ENCODE measurements around the gene TMEM240. TPM values are rescaled to one million over a fixed set of nuclear protein-coding genes. Genes with fewer than 3 reads are reported as not detected.
"Not testable (repeated sequence)": the region's sequence is repeated elsewhere in the genome, so short reads cannot be mapped to it uniquely, and the experiment has no call there.

The TMEM240 gene
- total and polyA plus RNA-seq, 2 donors (not counting 3 experiments of a cell fraction or from before 2014, with no cell fraction given), result 7.0 to 7.6 TPM

- H3K9ac ChIP-seq (replicated peaks; ENCODE audit: extremely low read depth, insufficient read depth, low read length); DNase-seq (ENCODE audit: low read depth, low spot score); POLR2A ChIA-PET; H3K4me3 ChIP-seq (replicated peaks in 1 of 3; ENCODE audit: insufficient read depth in 1 of 3, low read depth in 1 of 3, low read length in 3 of 3); H2AFZ ChIP-seq (ENCODE audit: low read depth, low read length); BruUV-seq (replicated peaks); FAIRE-seq; H3K9me1 ChIP-seq (replicated peaks; ENCODE audit: control insufficient read depth, extremely low read depth, insufficient read depth, low read length); H3K27me3 ChIP-seq (ENCODE audit: control insufficient read depth in 2 of 2, insufficient read depth in 2 of 2, low read length in 2 of 2); CTCF ChIA-PET; H3K4me2 ChIP-seq (ENCODE audit: insufficient read depth, low read length); H3K79me2 ChIP-seq (ENCODE audit: control insufficient read depth, insufficient read depth, low read length); dilution Hi-C loops (cut with MboI; ENCODE audit: extremely low pct_ligation_motif_present, low sequenced_read_pairs); intact Hi-C loops (cut with micrococcal nuclease); H4K20me1 ChIP-seq (replicated peaks; ENCODE audit: control insufficient read depth, extremely low read depth, insufficient read depth, low read length); H3K9me3 ChIP-seq (replicated peaks; ENCODE audit: control insufficient read depth, insufficient read depth, low read length); H3K27ac ChIP-seq (ENCODE audit: insufficient read depth, low read depth, low read length); H3K4me1 ChIP-seq (ENCODE audit: control insufficient read depth, extremely low read depth, insufficient read depth, low read length): not testable (repeated sequence)
- H3K36me3 ChIP-seq (ENCODE audit: control insufficient read depth in 2 of 2, extremely low read depth in 1 of 2, insufficient read depth in 2 of 2, low read length in 2 of 2), result peaks cover 3 to 24% of the 10 kb centered on the region in 2 experiments
These were observed 54.6 kb downstream of the TMEM240 start for GRCh38 chr1:1485755-1486317.

GRCh38 chr1:1484976-1485750 is 55.3 kb downstream of the TMEM240 start:
- intact Hi-C loops (cut with micrococcal nuclease); FAIRE-seq; CTCF ChIA-PET; H2AFZ ChIP-seq (ENCODE audit: low read depth, low read length); DNase-seq (ENCODE audit: low read depth, low spot score); dilution Hi-C loops (cut with MboI; ENCODE audit: extremely low pct_ligation_motif_present, low sequenced_read_pairs); H3K4me1 ChIP-seq (ENCODE audit: control insufficient read depth, extremely low read depth, insufficient read depth, low read length); H3K9me1 ChIP-seq (replicated peaks; ENCODE audit: control insufficient read depth, extremely low read depth, insufficient read depth, low read length); H4K20me1 ChIP-seq (replicated peaks; ENCODE audit: control insufficient read depth, extremely low read depth, insufficient read depth, low read length); H3K9me3 ChIP-seq (replicated peaks; ENCODE audit: control insufficient read depth, insufficient read depth, low read length); H3K4me3 ChIP-seq (replicated peaks in 1 of 3; ENCODE audit: insufficient read depth in 1 of 3, low read depth in 1 of 3, low read length in 3 of 3); H3K9ac ChIP-seq (replicated peaks; ENCODE audit: extremely low read depth, insufficient read depth, low read length); BruUV-seq (replicated peaks); POLR2A ChIA-PET; H3K4me2 ChIP-seq (ENCODE audit: insufficient read depth, low read length); H3K27me3 ChIP-seq (ENCODE audit: control insufficient read depth in 2 of 2, insufficient read depth in 2 of 2, low read length in 2 of 2); H3K79me2 ChIP-seq (ENCODE audit: control insufficient read depth, insufficient read depth, low read length); H3K27ac ChIP-seq (ENCODE audit: insufficient read depth, low read depth, low read length): not testable (repeated sequence)
- H3K36me3 ChIP-seq (ENCODE audit: control insufficient read depth in 2 of 2, extremely low read depth in 1 of 2, insufficient read depth in 2 of 2, low read length in 2 of 2), result peaks cover 3 to 20% of the 10 kb centered on the region in 2 experiments

Other genes with a start within 250 kb of the TMEM240 start
- 39.0 and 43.0 TPM in 2 replicates for gene ACAP3, start 232.7 kb downstream of the TMEM240 start, total RNA-seq
- gene ACAP3, start 232.7 kb downstream of the TMEM240 start, polyA plus RNA-seq, result 27.8 and 41.3 TPM in 2 replicates
- 16.6 and 18.8 TPM in 2 replicates for gene PUSL1, start 232.0 kb downstream of the TMEM240 start, total RNA-seq
- gene PUSL1, start 232.0 kb downstream of the TMEM240 start, polyA plus RNA-seq, result 27.3 and 45.9 TPM in 2 replicates
- gene INTS11, start 216.0 kb downstream of the TMEM240 start, total RNA-seq, result 127 and 132 TPM in 2 replicates
- 222 and 239 TPM in 2 replicates for gene INTS11, start 216.0 kb downstream of the TMEM240 start, polyA plus RNA-seq
- gene CPTP, start 215.8 kb downstream of the TMEM240 start, total RNA-seq, result 25.1 and 29.5 TPM in 2 replicates
- 20.9 and 29.6 TPM in 2 replicates for gene CPTP, start 215.8 kb downstream of the TMEM240 start, polyA plus RNA-seq
- gene TAS1R3, start 209.3 kb downstream of the TMEM240 start, total RNA-seq, result 0.37 and 0.38 TPM in 2 replicates
- 0.26 and 0.38 TPM in 2 replicates for gene TAS1R3, start 209.3 kb downstream of the TMEM240 start, polyA plus RNA-seq
- 36.5 and 40.7 TPM in 2 replicates for gene DVL1, start 191.2 kb downstream of the TMEM240 start, total RNA-seq
- gene DVL1, start 191.2 kb downstream of the TMEM240 start, polyA plus RNA-seq, result 26.8 and 38.2 TPM in 2 replicates
- 0.37 and 0.82 TPM in 2 replicates for gene MXRA8, start 182.1 kb downstream of the TMEM240 start, total RNA-seq
- gene MXRA8, start 182.1 kb downstream of the TMEM240 start, polyA plus RNA-seq, result 1.9 and 2.2 TPM in 2 replicates
- gene AURKAIP1, start 165.4 kb downstream of the TMEM240 start, total RNA-seq, result 149 and 151 TPM in 2 replicates
- 73.3 and 96.2 TPM in 2 replicates for gene AURKAIP1, start 165.4 kb downstream of the TMEM240 start, polyA plus RNA-seq
- 182 and 188 TPM in 2 replicates for gene CCNL2, start 141.3 kb downstream of the TMEM240 start, total RNA-seq
- 174 and 209 TPM in 2 replicates for gene CCNL2, start 141.3 kb downstream of the TMEM240 start, polyA plus RNA-seq
- 125 and 134 TPM in 2 replicates for gene MRPL20, start 133.3 kb downstream of the TMEM240 start, total RNA-seq
- 118 and 152 TPM in 2 replicates for gene MRPL20, start 133.3 kb downstream of the TMEM240 start, polyA plus RNA-seq
- 0.32 and 0.38 TPM in 2 replicates for gene ANKRD65, start 119.3 kb downstream of the TMEM240 start, total RNA-seq
- gene ANKRD65, start 119.3 kb downstream of the TMEM240 start, polyA plus RNA-seq, result 0.15 and 0.18 TPM in 2 replicates
- gene VWA1, start 104.9 kb downstream of the TMEM240 start, total RNA-seq, result 3.3 and 6.1 TPM in 2 replicates
- gene VWA1, start 104.9 kb downstream of the TMEM240 start, polyA plus RNA-seq, result 2.0 and 3.7 TPM in 2 replicates
- 0.16 TPM in 1 of 2 replicates, not detected in the other for gene ATAD3C, start 90.9 kb downstream of the TMEM240 start, total RNA-seq
- gene ATAD3C, start 90.9 kb downstream of the TMEM240 start, polyA plus RNA-seq, result 0.01 TPM in 1 of 2 replicates, not detected in the other
- gene ATAD3B, start 68.9 kb downstream of the TMEM240 start, total RNA-seq, result 45.8 and 48.2 TPM in 2 replicates
- 20.5 and 22.7 TPM in 2 replicates for gene ATAD3B, start 68.9 kb downstream of the TMEM240 start, polyA plus RNA-seq
- gene ATAD3A, start 28.5 kb downstream of the TMEM240 start, total RNA-seq, result 55.2 and 57.4 TPM in 2 replicates
- gene ATAD3A, start 28.5 kb downstream of the TMEM240 start, polyA plus RNA-seq, result 24.9 and 28.8 TPM in 2 replicates
- gene SSU72, start 34.2 kb upstream of the TMEM240 start, total RNA-seq, result 124 and 129 TPM in 2 replicates
- 78.2 and 85.9 TPM in 2 replicates for gene SSU72, start 34.2 kb upstream of the TMEM240 start, polyA plus RNA-seq
- gene FNDC10, start 59.5 kb upstream of the TMEM240 start, total RNA-seq, result 1.9 and 2.3 TPM in 2 replicates
- 1.5 and 2.2 TPM in 2 replicates for gene FNDC10, start 59.5 kb upstream of the TMEM240 start, polyA plus RNA-seq
- gene MIB2, start 74.9 kb upstream of the TMEM240 start, total RNA-seq, result 39.2 and 45.0 TPM in 2 replicates
- gene MIB2, start 74.9 kb upstream of the TMEM240 start, polyA plus RNA-seq, result 25.9 and 41.6 TPM in 2 replicates
- gene MMP23B, start 91.5 kb upstream of the TMEM240 start, total RNA-seq, result 5.3 TPM in 1 of 2 replicates, not detected in the other
- 0.62 and 1.5 TPM in 2 replicates for gene MMP23B, start 91.5 kb upstream of the TMEM240 start, polyA plus RNA-seq
- gene CDK11B, start 118.4 kb upstream of the TMEM240 start, total RNA-seq, result 31.9 and 32.0 TPM in 2 replicates
- 10.9 and 16.4 TPM in 2 replicates for gene CDK11B, start 118.4 kb upstream of the TMEM240 start, polyA plus RNA-seq
- gene SLC35E2B, start 152.2 kb upstream of the TMEM240 start, total RNA-seq, result 46.9 and 51.2 TPM in 2 replicates
- 26.4 and 28.0 TPM in 2 replicates for gene SLC35E2B, start 152.2 kb upstream of the TMEM240 start, polyA plus RNA-seq
- 50.4 and 53.6 TPM in 2 replicates for gene CDK11A, start 183.7 kb upstream of the TMEM240 start, total RNA-seq
- gene CDK11A, start 183.7 kb upstream of the TMEM240 start, polyA plus RNA-seq, result 30.7 and 33.5 TPM in 2 replicates
- 76.1 and 88.8 TPM in 2 replicates for gene NADK, start 237.8 kb upstream of the TMEM240 start, total RNA-seq
- 68.5 and 73.6 TPM in 2 replicates for gene NADK, start 237.8 kb upstream of the TMEM240 start, polyA plus RNA-seq